Fibroblast of gingiva (primary cell): Measurements from ENCODE around the gene COL23A1.

Experiments used
- DNase-seq: peaks from one replicate; pipeline ENCODE4 v3.0.0-alpha.2; 2011; ENCODE audit warnings: low read depth

COL23A1 gene

GRCh38 chr5:178590141-178590923 lies at the start of gene COL23A1:
Gene COL23A1, minus strand, starts transcription at chr5:178590393.
- DNase-seq: peak; percentile 37

DNA sequence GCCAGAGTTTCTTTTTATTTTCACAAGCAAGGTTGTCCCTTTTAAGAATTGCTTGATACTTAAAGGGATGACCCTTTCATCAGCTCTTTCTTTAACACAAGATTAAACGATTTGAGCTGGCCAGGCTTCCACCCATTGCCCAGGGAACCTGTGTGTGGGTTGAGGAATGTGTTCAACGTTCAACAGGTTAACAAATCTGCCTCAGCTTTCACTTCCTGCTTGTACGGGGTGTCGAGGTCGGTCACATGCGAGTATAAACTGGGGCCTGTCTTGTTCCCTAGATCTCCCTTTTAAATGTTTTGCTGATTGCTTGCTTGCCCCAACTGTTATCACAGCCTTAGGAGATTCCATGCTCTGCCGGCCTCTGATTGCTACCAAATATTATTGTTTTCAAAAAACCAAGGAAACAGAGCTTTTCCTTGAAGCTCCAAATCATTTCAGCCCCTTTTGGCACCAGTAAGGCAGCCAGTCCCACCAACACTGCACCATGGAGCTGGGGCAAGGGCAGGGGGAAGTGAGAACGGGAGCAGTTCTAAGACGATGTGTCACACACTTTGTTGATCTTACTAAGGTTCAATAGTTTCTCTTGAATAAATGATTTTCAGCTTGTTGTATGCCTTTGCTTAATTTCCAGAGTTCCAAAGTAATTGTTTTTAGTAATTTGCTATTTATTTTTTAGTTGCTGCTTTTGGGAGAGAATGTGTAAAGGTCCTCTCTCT lies 47.3 kb upstream of the COL23A1 start:
- no peak for DNase-seq

- no peak for DNase-seq
Measured at GRCh38 chr5:178632285-178632684, 42.1 kb upstream of the COL23A1 start.

- no peak for DNase-seq
Measured at GRCh38 chr5:178630951-178631350, 40.8 kb upstream of the COL23A1 start.

- no peak for DNase-seq
Measured at GRCh38 chr5:178630475-178630930, 40.3 kb upstream of the COL23A1 start.

- no peak for DNase-seq
Measured at GRCh38 chr5:178627259-178627598, 37.0 kb upstream of the COL23A1 start.

- DNase-seq: peak; percentile 94
Measured at GRCh38 chr5:178626484-178627258, 36.5 kb upstream of the COL23A1 start, which contains the start of gene CLK4. Gene CLK4, minus strand, starts transcription at chr5:178627050. Its CDS starts 3,634 bp downstream, at chr5:178623416.

GRCh38 chr5:178625679-178626483 lies 35.7 kb upstream of the COL23A1 start:
- peak; percentile 32 for DNase-seq

DNA sequence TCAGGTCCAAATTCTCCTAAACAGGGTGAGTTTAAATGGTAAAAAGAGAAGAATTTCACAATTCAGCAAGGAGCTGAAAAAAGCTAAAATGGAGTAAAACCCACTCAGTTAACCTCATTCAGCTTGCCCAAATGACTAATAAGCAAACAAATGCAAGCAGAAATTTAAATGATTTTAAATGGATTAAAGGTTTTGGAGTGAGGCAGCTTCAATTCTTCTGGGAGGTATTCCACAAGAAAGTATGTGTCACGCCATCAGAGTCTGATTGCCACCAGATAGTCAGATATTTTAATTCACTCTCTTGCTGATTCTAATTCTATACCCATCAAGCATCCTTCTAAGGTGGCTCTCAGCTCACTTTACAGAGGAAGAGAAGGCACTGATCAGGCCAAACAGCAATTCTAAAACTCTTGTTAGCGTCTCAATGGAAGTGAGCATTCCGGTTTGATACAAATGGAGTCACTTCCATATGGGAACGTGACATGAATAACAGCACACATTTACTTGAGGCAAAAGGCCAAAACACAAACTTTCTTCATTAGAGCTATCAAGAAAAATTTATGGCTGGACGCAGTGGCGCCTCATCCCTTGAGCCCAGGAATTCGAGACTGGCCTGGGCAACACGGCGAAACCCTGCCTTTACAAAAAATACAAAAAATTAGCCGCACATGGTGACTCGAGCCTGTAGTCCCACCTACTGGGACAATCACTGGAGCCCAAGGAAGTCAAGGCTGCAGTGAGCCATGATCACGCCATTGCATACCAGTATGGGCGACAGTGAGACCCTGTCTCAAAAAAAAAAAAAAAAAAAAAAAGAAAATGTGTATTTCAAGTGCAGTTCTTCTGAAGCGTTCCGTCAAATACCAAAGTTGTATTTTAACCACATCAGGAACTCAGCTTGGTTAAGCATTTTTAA lies 34.7 kb upstream of the COL23A1 start:
- DNase-seq: no peak

- no peak for DNase-seq
Measured at GRCh38 chr5:178622679-178623247, 32.6 kb upstream of the COL23A1 start.

- DNase-seq: no peak
Measured at GRCh38 chr5:178619390-178619789, 29.2 kb upstream of the COL23A1 start.

DNA sequence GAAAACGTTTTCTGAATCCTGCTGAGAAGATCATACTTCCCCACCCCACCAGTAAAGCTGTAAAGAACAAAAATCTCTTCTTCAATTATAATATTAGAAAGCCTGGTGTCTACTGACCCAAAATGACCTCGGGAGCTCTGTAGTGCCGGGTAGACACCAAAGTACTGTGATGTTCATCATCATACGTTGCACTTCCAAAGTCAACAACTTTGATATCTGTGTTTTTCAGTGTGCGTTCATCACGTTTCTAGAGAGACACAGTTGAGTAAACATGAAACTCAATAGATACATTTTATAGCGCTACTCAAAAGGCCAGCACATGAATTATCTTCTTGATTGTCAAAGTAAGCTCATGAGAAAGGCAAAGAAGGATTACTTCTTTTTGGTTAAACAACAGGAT lies 22.1 kb upstream of the COL23A1 start:
- no peak for DNase-seq

- DNase-seq: no peak
Measured at GRCh38 chr5:178606269-178606668, 16.1 kb upstream of the COL23A1 start.

DNA sequence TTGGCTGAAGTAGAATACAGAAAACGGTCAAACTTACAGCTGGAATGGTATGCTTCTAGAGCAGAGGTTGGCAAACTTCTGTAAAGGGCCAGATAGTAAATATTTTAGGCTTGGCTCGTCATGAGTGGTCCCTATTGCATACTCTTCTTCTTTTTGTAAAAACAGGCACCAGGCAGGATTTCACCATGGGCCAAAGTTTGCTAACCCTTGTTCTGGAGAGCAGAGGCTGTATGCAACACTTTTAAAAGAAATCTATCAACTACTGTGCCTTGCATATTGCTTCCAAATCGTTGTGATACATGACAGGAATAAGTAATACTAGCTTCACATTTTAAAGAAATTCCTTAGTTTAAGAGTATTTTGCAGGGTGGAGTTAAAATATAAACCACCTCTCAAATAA lies 15.6 kb upstream of the COL23A1 start:
- DNase-seq: no peak

DNA sequence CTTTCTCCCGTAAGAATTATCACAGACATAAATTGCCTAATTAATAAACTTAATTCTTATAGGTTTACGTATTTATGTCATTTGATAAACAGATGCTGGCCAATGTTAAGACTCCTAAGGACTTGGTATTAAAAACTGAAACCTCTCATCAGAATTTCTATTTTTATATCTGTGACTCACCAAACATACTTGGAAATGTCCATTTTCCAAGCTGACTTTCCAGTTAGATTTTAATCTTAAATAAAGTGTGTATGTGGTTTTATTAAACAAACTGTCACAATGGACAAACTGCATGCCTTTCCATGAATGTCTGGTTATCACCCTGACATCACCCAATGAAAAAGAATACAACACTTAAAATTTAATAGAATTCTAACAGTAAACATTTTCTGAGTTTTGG lies 12.6 kb upstream of the COL23A1 start:
- no peak for DNase-seq

- DNase-seq: no peak
Measured at GRCh38 chr5:178595750-178596149, 5.6 kb upstream of the COL23A1 start.

GRCh38 chr5:178595150-178595549 lies 5.0 kb upstream of the COL23A1 start:
- no peak for DNase-seq

DNA sequence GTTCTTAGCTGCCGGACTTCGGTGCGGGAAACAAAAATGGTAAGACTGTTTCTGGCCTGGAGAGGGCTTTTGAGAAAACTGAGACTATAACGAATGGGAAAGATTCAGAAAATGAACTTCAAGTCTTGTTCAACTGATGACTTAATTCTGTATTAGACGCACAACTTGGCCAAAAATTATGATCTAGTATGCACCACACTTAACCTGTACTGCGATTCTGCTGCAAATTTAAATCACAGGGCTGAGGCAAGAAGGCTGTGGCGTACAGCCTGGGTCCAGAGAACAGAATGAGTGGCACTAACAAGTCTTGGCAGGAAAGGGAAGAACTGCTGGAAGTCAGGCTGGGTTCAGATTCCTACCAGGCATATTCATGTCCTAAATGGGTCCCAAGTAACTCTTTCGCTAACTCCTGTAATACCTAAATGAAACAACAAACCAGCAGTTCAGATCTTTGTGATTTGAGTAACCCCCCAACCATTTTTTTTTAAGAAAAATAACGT lies 781 bp upstream of the COL23A1 start:
- peak; percentile 55 for DNase-seq

DNA sequence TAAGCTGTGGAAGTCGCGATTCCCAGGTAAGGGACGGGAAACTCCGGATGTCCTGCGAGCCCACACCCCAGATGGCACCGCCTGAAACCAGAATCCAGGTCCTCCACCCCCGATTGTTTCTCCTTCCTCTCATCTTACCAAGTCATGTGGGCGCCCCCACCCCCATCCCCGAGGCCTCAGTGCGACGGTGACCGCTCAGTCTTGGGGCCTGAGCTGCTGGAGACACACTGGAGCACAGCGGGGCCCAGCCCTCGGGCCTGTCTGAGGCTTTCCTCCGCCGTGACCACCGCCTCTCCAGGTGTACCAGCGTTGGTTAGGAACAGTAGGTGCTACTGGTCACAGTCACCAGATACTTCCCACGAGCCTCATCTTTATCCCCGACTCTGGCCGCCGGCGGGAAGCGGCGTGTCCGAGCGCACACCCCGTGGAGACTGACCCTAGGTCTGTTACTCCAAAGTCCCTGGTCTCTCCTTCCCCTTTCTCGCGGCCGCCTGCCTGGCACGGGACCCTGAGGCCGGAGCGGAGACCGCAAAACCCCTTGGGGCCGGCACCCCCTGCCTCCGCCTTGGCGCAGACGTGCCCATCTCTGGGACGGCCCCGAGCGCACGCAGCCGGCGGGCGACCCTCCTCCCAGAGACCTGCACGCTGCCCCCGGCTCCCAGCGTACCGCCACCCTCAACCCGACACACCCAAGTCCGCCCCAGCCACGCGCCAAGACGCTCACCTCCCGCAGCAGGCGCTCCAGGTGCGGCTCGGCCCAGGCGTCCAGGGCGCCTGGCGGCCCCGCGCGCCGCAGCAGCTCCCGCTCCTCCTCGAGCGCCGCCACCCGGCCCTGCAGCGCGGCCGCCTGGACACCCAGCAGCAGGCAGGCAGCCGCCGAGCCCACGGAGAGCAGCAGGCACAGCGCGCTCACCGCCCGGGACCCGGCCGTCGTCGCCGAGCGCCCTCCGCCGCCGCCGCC lies 733 bp downstream of the COL23A1 start:
- DNase-seq: peak; percentile 26
